ENCODE data around the gene ATP6V0A1.
A peak's percentile ranks its signal among the peaks of the same experiment; 100 is the strongest.
"Not testable (repeated sequence)": the region's sequence is repeated elsewhere in the genome, so short reads cannot be mapped to it uniquely, and the experiment has no call there.

ATP6V0A1 gene

DNA sequence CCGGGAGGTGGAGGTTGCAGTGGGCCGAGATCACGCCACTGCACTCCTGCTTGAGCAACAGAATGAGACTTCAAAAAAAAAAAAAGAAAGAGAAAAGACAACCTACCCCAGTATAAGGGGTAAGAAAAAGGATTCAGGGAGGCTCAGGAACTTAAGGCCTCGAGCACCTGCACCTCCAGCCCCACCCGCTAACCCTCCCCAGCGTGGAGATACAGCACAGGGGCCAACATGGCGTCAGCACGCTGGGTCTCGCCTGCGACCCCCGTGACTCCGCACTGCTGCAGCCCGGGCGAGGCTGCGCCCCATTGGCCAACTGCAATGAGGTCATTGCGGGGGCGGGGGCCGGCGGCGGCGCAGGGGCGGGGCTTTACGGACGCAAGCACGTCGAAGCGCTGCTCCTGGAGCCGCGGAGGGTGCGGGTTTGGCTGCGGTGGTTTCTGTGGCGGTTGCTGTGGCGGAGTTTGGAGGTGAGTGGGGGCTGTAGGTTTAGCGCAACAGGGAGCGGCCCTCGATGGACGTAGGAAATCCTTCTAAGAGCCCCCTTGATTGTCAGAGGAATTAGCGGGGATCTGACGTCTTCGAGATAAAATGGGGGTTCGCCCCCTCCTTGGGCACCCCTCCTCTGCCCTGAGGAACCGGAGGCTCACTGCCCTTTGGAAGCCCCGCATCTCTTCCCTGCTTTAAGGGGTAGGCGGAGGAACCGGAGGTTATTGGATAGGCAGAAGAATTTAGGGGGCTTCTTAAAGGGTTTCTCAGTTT is at the start of gene ATP6V0A1:
ATP6V0A1 (plus strand) TSS at position 382 of the 759 bp plus-strand sequence. CDS start 2,017 bp downstream, outside the sequence.
- Histone ChIP-seq H3K4me3 (ENCODE audit: low read length in 2 of 2) (peak within 1 kb of the TSS; percentile 91 to 94), H3K4me1 (ENCODE audit: control insufficient read depth in 2 of 2, insufficient read depth in 2 of 2, low read length in 2 of 2) (peaks cover 9 to 16% of the 10 kb centered on the region in 2 donors), H3K27ac (ENCODE audit: low read depth in 2 of 2, low read length in 2 of 2) (peak within 1 kb of the TSS; percentile 97 to 98), H3K9ac (ENCODE audit: low read depth in 1 of 2, low read length in 2 of 2) (peak within 1 kb of the TSS; percentile 98 to 99), H3K9me3 (ENCODE audit: control insufficient read depth in 2 of 2, low read length in 2 of 2) (no peaks in the 10 kb centered on the region), H3K36me3 (ENCODE audit: control insufficient read depth in 2 of 2, insufficient read depth in 2 of 2, low read length in 2 of 2) (peaks cover 3 to 9% of the 10 kb centered on the region in 2 donors), H3K27me3 (ENCODE audit: control insufficient read depth in 2 of 2, insufficient read depth in 2 of 2, low read length in 2 of 2) (no peaks in the 10 kb centered on the region)

DNA sequence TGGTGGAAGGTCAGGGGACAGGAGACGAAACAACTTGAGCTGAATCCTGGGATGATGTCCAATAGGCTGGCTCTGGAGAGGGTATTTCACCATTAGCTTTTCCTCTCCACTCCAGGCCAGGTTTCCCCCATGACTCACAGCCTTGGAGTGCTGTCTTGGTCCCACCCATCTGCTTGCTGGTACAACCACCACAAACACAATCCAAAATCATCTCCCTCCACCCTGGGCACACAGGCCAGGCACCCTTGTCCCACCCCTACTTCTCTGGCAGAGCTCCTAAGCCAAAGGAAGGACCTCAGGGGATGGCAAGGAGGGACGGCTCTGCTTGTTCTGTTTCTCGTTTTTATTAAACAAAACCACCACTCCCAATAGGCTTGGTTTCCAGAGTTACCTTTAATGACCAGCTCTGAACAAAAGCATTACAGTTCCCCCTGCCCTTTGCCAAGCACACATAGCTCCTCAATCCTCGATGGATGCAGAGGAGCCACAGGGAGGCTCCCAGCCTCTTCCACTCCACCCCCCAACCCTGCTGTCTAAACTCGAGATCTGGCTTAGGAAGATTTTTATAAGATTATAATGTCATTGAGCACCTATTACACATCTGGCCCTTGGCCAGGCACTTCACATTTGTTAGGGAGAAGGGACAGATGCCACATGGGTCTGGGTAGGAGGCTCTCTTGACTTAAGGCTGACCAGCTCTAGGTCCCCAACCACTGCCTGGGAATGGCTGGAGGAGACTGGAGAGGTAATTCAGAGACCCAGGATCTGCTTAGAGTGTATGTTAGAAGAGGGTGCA is 49.0 kb upstream of the ATP6V0A1 start:
- Histone ChIP-seq H3K4me3 (ENCODE audit: low read length in 2 of 2) (no peak overlapping the region), H3K36me3 (ENCODE audit: control insufficient read depth in 2 of 2, insufficient read depth in 2 of 2, low read length in 2 of 2) (peaks cover 0 to 2% of the 10 kb centered on the region in 2 donors), H3K27me3 (ENCODE audit: control insufficient read depth in 2 of 2, insufficient read depth in 2 of 2, low read length in 2 of 2) (no peaks in the 10 kb centered on the region), H3K9me3 (ENCODE audit: control insufficient read depth in 2 of 2, low read length in 2 of 2) (no peaks in the 10 kb centered on the region), H3K4me1 (ENCODE audit: control insufficient read depth in 2 of 2, insufficient read depth in 2 of 2, low read length in 2 of 2) (peaks cover 20 to 25% of the 10 kb centered on the region in 2 donors), H3K27ac (ENCODE audit: low read depth in 2 of 2, low read length in 2 of 2) (peak overlapping the region; percentile 2 to 39), H3K9ac (ENCODE audit: low read depth in 1 of 2, low read length in 2 of 2) (no peak overlapping the region)

DNA sequence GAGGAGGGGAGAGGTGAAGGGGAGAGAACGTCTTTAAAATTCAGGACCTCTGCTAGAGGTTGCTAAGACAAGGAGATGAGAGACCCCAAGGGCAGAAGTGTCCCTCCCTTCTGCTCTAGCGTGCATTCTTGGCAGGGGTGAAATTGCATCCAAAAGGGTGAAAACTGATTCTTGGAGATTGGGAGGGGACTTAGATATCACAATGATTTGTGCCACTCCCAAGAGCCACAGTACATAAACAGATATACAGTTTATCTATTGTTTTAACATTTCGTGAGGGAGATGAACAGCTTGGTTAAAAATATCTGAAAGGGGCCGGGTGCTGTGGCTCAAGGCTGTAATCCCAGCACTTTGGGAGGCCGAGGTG is 48.4 kb upstream of the ATP6V0A1 start:
- H3K9ac ChIP-seq (ENCODE audit: low read depth in 1 of 2, low read length in 2 of 2) = no peak overlapping the region
- no peaks in the 10 kb centered on the region for H3K36me3 ChIP-seq (ENCODE audit: control insufficient read depth in 2 of 2, insufficient read depth in 2 of 2, low read length in 2 of 2)
- H3K4me3 ChIP-seq (ENCODE audit: low read length in 2 of 2) = no peak overlapping the region
- H3K27ac ChIP-seq (ENCODE audit: low read depth in 2 of 2, low read length in 2 of 2) = peak overlapping the region in 1 of 2 donors; percentile 39
- H3K9me3 ChIP-seq (ENCODE audit: control insufficient read depth in 2 of 2, low read length in 2 of 2) = no peaks in the 10 kb centered on the region
- H3K27me3 ChIP-seq (ENCODE audit: control insufficient read depth in 2 of 2, insufficient read depth in 2 of 2, low read length in 2 of 2) = no peaks in the 10 kb centered on the region
- peaks cover 22 to 25% of the 10 kb centered on the region in 2 donors for H3K4me1 ChIP-seq (ENCODE audit: control insufficient read depth in 2 of 2, insufficient read depth in 2 of 2, low read length in 2 of 2)

DNA sequence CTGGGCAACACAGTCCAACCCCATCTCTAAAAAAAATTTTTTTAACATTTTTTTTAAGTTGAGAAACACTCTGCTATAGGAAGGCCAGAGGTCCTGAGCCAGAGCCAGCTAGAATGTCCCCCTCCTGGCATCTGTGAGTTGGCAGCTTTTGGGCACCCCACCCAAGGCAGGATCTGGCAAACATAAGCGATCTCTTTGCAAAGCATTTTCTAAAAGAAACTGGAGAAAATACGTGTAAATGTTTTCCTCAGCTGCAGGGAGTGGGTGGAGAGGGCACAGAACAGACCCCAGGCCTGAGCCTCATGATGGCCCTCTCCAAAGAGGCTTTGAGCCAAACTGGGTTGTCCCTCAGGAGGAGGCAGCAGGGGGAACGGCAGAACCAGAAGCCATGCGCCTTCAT is 47.3 kb upstream of the ATP6V0A1 start:
- no peaks in the 10 kb centered on the region for H3K9me3 ChIP-seq (ENCODE audit: control insufficient read depth in 2 of 2, low read length in 2 of 2)
- H3K4me1 ChIP-seq (ENCODE audit: control insufficient read depth in 2 of 2, insufficient read depth in 2 of 2, low read length in 2 of 2) = peaks cover 22 to 25% of the 10 kb centered on the region in 2 donors
- H3K9ac ChIP-seq (ENCODE audit: low read depth in 1 of 2, low read length in 2 of 2) = no peak overlapping the region
- H3K36me3 ChIP-seq (ENCODE audit: control insufficient read depth in 2 of 2, insufficient read depth in 2 of 2, low read length in 2 of 2) = no peaks in the 10 kb centered on the region
- no peak overlapping the region for H3K4me3 ChIP-seq (ENCODE audit: low read length in 2 of 2)
- peak overlapping the region in 1 of 2 donors; percentile 9 for H3K27ac ChIP-seq (ENCODE audit: low read depth in 2 of 2, low read length in 2 of 2)
- H3K27me3 ChIP-seq (ENCODE audit: control insufficient read depth in 2 of 2, insufficient read depth in 2 of 2, low read length in 2 of 2) = no peaks in the 10 kb centered on the region

DNA sequence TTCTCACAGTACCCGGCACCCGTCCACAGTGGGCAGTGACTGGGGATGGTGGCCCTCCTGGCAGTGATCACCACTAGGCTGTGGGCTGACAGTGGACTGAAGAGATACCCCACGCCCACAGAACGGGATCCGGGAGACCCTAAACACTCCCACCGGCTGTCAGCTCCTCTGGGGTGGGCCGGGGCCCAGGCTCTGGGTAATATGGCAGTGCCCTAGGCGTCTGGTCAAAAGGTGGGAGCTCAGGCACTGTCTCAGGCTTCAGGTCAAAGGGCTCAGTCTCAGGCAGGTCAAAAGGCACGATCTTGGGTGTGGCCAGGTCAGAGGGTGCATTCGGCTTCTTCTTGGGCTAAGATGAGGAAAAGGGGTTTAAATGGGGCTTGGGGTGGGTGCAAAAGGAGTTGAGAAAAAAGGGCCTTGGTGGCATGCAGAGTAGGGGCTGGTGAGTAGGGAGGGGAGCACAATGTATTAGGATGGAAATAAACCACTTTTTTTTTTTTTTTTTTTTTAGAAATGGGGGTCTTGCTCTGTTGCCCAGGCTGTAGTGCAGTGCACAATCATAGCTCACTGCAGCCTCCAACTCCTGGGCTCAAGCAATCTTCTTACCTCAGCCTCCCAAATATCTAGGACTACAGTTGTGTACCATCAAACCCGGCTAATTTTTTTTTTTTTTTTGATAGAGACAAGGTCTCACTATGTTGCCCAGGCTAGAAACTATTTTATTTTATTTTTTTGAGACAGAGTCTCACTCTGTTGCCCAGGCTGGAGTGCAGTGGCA is 46.6 kb upstream of the ATP6V0A1 start:
- peak overlapping the region in 1 of 2 donors; percentile 9 for H3K27ac ChIP-seq (ENCODE audit: low read depth in 2 of 2, low read length in 2 of 2)
- peaks cover 16 to 23% of the 10 kb centered on the region in 2 donors for H3K4me1 ChIP-seq (ENCODE audit: control insufficient read depth in 2 of 2, insufficient read depth in 2 of 2, low read length in 2 of 2)
- no peaks in the 10 kb centered on the region for H3K9me3 ChIP-seq (ENCODE audit: control insufficient read depth in 2 of 2, low read length in 2 of 2)
- no peaks in the 10 kb centered on the region for H3K36me3 ChIP-seq (ENCODE audit: control insufficient read depth in 2 of 2, insufficient read depth in 2 of 2, low read length in 2 of 2)
- H3K9ac ChIP-seq (ENCODE audit: low read depth in 1 of 2, low read length in 2 of 2) = no peak overlapping the region
- no peak overlapping the region for H3K4me3 ChIP-seq (ENCODE audit: low read length in 2 of 2)
- no peaks in the 10 kb centered on the region for H3K27me3 ChIP-seq (ENCODE audit: control insufficient read depth in 2 of 2, insufficient read depth in 2 of 2, low read length in 2 of 2)

DNA sequence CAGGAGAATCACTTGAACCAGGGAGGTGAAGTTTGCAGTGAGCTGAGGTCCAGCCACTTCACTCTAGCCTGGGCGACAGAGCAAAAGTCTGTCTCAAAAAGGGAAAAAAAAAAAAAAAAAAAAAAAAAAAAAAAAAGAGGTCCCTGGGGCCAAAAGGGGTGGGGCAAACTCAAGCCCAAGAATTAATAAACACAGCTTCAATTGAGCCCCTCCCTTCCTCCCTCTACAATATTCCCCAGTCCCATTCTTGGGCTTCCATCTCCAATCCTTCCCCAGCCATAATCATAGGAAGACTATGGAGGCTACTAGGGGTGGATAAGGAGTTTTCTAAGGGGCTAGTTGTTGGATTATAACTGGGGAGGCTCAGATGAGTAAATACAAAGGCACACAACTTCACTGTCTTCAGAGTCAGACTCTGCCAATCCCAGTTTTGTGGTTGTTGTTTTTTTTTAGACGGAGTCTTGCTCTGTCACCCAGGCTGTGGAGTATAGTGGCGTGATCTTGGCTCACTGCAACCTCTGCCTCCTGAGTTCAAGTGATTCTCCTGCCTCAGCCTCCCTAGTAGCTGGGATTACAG is 45.1 kb upstream of the ATP6V0A1 start:
- H3K36me3 ChIP-seq (ENCODE audit: control insufficient read depth in 2 of 2, insufficient read depth in 2 of 2, low read length in 2 of 2) = no peaks in the 10 kb centered on the region
- no peak overlapping the region for H3K9ac ChIP-seq (ENCODE audit: low read depth in 1 of 2, low read length in 2 of 2)
- no peaks in the 10 kb centered on the region for H3K9me3 ChIP-seq (ENCODE audit: control insufficient read depth in 2 of 2, low read length in 2 of 2)
- H3K27me3 ChIP-seq (ENCODE audit: control insufficient read depth in 2 of 2, insufficient read depth in 2 of 2, low read length in 2 of 2) = no peaks in the 10 kb centered on the region
- H3K4me3 ChIP-seq (ENCODE audit: low read length in 2 of 2) = no peak overlapping the region
- H3K4me1 ChIP-seq (ENCODE audit: control insufficient read depth in 2 of 2, insufficient read depth in 2 of 2, low read length in 2 of 2) = peaks cover 10 to 17% of the 10 kb centered on the region in 2 donors
- H3K27ac ChIP-seq (ENCODE audit: low read depth in 2 of 2, low read length in 2 of 2) = no peak overlapping the region

DNA sequence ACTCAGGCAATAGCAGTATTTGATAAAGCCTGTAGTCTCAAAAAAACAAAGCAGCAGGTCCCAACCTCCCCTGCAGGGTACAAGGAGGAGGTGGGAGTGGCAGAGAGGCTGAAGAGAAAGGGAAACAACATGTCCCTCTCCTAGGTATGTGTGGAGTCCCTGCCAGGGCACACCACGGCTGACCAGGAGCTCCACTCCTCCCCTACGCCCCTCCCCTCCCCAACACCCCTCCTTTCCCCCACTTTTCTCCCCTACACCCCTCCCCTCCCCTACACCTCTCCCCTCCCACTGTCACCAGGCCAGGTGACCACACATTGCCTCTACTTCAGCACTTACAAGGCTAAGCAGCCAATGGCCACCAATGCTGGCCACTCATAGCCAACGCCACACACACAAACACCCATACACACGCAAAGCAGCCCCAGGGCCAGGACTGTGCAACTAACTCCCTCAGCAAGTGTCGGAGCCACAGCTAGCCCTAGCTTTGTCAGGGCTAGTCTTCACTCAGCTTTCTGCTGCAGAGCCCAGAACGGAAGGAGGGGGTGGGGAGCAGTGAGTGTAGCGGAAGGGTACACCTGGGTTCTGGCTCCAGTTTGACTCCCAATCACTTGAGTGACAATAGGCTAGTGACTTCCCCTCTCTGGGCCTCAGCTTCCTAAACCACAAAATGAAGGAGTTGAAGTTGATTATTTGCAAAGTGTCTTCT is 43.8 kb upstream of the ATP6V0A1 start:
- peak overlapping the region in 1 of 2 donors; percentile 9 for H3K4me3 ChIP-seq (ENCODE audit: low read length in 2 of 2)
- H3K27me3 ChIP-seq (ENCODE audit: control insufficient read depth in 2 of 2, insufficient read depth in 2 of 2, low read length in 2 of 2) = no peaks in the 10 kb centered on the region
- H3K27ac ChIP-seq (ENCODE audit: low read depth in 2 of 2, low read length in 2 of 2) = no peak overlapping the region
- H3K36me3 ChIP-seq (ENCODE audit: control insufficient read depth in 2 of 2, insufficient read depth in 2 of 2, low read length in 2 of 2) = no peaks in the 10 kb centered on the region
- H3K9ac ChIP-seq (ENCODE audit: low read depth in 1 of 2, low read length in 2 of 2) = no peak overlapping the region
- peaks cover 7 to 11% of the 10 kb centered on the region in 2 donors for H3K4me1 ChIP-seq (ENCODE audit: control insufficient read depth in 2 of 2, insufficient read depth in 2 of 2, low read length in 2 of 2)
- H3K9me3 ChIP-seq (ENCODE audit: control insufficient read depth in 2 of 2, low read length in 2 of 2) = no peaks in the 10 kb centered on the region

DNA sequence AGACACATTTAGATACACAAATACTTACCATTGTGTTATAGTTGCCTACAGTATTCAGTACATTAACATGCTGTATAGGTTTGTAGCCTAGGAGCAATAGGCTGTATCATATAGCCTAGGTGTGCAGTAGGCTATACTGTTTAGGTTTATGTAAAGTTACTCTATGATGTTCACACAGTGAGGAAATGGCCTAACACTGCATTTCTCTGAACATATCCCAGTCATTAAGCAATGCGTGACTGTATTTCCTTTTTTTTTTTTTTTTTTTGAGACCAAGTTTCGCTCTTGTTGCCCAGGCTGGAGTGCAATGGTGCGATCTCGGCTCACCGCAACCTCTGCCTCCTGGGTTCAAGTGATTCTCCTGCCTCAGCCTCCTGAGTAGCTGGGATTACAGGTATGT is 40.7 kb upstream of the ATP6V0A1 start:
- not testable (repeated sequence) for H3K27me3 ChIP-seq (ENCODE audit: control insufficient read depth in 2 of 2, insufficient read depth in 2 of 2, low read length in 2 of 2); H3K27ac ChIP-seq (ENCODE audit: low read depth in 2 of 2, low read length in 2 of 2); H3K9ac ChIP-seq (ENCODE audit: low read depth in 1 of 2, low read length in 2 of 2); H3K9me3 ChIP-seq (ENCODE audit: control insufficient read depth in 2 of 2, low read length in 2 of 2); H3K4me3 ChIP-seq (ENCODE audit: low read length in 2 of 2); H3K36me3 ChIP-seq (ENCODE audit: control insufficient read depth in 2 of 2, insufficient read depth in 2 of 2, low read length in 2 of 2)
- peaks cover 5 to 11% of the 10 kb centered on the region in 2 donors for H3K4me1 ChIP-seq (ENCODE audit: control insufficient read depth in 2 of 2, insufficient read depth in 2 of 2, low read length in 2 of 2)

DNA sequence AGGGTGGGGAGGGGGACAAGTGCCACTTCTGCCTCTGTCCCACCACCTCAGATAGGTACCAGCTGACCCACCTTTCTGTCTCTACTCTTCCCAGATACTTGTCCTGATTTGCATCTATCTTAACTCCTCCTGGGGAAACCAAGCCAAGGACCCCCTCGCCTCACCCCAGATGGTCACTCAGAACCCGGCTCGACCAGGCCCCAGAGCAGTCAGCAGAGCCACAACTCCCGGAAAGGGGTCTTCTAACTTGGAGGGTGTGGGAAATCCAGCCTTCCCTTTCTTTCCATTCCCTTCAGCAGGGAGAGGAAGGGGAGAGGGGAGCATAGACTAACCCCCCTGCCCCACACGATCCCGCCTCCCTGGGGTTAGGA is 37.6 kb upstream of the ATP6V0A1 start:
- peak overlapping the region; percentile 44 to 89 for H3K27ac ChIP-seq (ENCODE audit: low read depth in 2 of 2, low read length in 2 of 2)
- H3K27me3 ChIP-seq (ENCODE audit: control insufficient read depth in 2 of 2, insufficient read depth in 2 of 2, low read length in 2 of 2) = peaks cover 3 to 9% of the 10 kb centered on the region in 2 donors
- peak overlapping the region; percentile 60 to 72 for H3K4me3 ChIP-seq (ENCODE audit: low read length in 2 of 2)
- H3K9me3 ChIP-seq (ENCODE audit: control insufficient read depth in 2 of 2, low read length in 2 of 2) = no peaks in the 10 kb centered on the region
- peaks cover 8 to 11% of the 10 kb centered on the region in 2 donors for H3K4me1 ChIP-seq (ENCODE audit: control insufficient read depth in 2 of 2, insufficient read depth in 2 of 2, low read length in 2 of 2)
- no peaks in the 10 kb centered on the region for H3K36me3 ChIP-seq (ENCODE audit: control insufficient read depth in 2 of 2, insufficient read depth in 2 of 2, low read length in 2 of 2)
- peak overlapping the region; percentile 41 to 48 for H3K9ac ChIP-seq (ENCODE audit: low read depth in 1 of 2, low read length in 2 of 2)

All from mucosa of rectum (tissue), 2 donors.